Ovary (tissue), 9 donors: ENCODE measurements around the gene AP1B1. TPM values are rescaled to one million over a fixed set of nuclear protein-coding genes. Genes with fewer than 3 reads are reported as not detected.
A peak's percentile ranks its signal among the peaks of the same experiment; 100 is the strongest.

ENCODE experiments used
- DNase-seq, 5 donors: peaks; one replicate each; pipeline ENCODE4 v3.0.0-alpha.2; 2019 to 2020
- H3K27ac ChIP-seq, 2 donors: fragments of 200-600 bp; one replicate each; pipeline versions ENCODE4 v1.5.1 to v1.8.0; 2019 to 2022
- H3K27me3 ChIP-seq: fragments of 200-600 bp; one replicate; pipeline ENCODE4 v1.8.0; 2022
- H3K36me3 ChIP-seq: fragments of 200-600 bp; sonication (generic); one replicate; pipeline ENCODE4 v1.5.1; 2019
- H3K4me1 ChIP-seq: one replicate; pipeline ENCODE4 v1.8.1; 2013; ENCODE audit warnings: mild to moderate bottlenecking, moderate library complexity; ENCODE audit not compliant: insufficient read depth
- H3K4me3 ChIP-seq: fragments of 200-600 bp; sonication (generic); one replicate; pipeline ENCODE4 v1.5.1; 2017
- H3K9me3 ChIP-seq, 2 donors: fragments of 200-600 bp in 1 of 2; sonication (generic) in 1 of 2; one replicate each; pipeline versions ENCODE4 v1.5.1 to v1.8.1; 2013 to 2019; ENCODE audit warnings: mild to moderate bottlenecking in 1 of 2, moderate library complexity in 1 of 2
- EP300 ChIP-seq: sonication (generic); formaldehyde crosslinking; IDR thresholded peaks from one replicate; pipeline ENCODE4 v1.6.1; 2017; ENCODE audit warnings: antibody characterized with exemption
- POLR2A ChIP-seq: fragments of 450-650 bp; IDR thresholded peaks from one replicate; pipeline ENCODE4 v1.6.1; 2017; ENCODE audit warnings: antibody characterized with exemption, mild to moderate bottlenecking, moderate library complexity
- WGBS, 3 donors: extraction: QIAGEN DNeasy Blood & Tissue Kit in 1 of 3; methylation state at CpG; one replicate each; pipeline versions ENCODE4 v1.1.5 to v1.1.7; 2013 to 2017; 5-methylcytosine and 5-hydroxymethylcytosine counted together
- intact Hi-C, 4 donors: fragments of 100-400 bp; cut with DNase I; formaldehyde crosslinking; loops; one replicate each; pipeline versions ENCODE4 v1.11.0 to v1.15.1; 2022 to 2023
- polyA plus RNA-seq, 2 donors: library from polyadenylated mRNA; stranded (reverse); fragments of 200-250 nt in 1 of 2; fragments of 350-450 nt in 1 of 2; fragmentation: Illumina TruSeq in 1 of 2; extraction: RNeasy Lipid Tissue Mini Kit (QIAGEN cat#74804) in 1 of 2; gene quantifications; one replicate each; pipeline ENCODE4 v1.2.3, GENCODE V29; 2013 to 2014
- total RNA-seq, 7 donors: library from RNA; depleted of rRNA in 2 of 7; stranded (reverse); fragments of >200 nt in 2 of 7; fragmentation: NEBNext Ultra II Directional in 3 of 7; extraction: Animal tissue kit (Norgen Biotek cat#: 25700) in 3 of 7; gene quantifications; one replicate each; pipeline versions ENCODE4 v1.1.0 to v1.2.4, GENCODE V29; 2016 to 2023
- TF ChIP-seq, protein P1 (sequence below), 3 donors: fragments of 450-650 bp in 2 of 3; fragments of 200-600 bp in 1 of 3; IDR thresholded peaks; one replicate each; pipeline versions ENCODE4 v1.5.1 to v1.8.0; 2016 to 2022; ENCODE audit warnings: antibody characterized with exemption in 3 of 3, mild to moderate bottlenecking in 1 of 3
- donor health status: DM: no; HTN: no; CAD: no; lungs with moderate emphysema.
- donor health status: DM: no; HTN: no; CAD: no.
- donor health status: Bipolar disorder and iron deficiency.
- donor health status: DM: yes; HTN: yes; CAD: no.
- donor health status: DM: no; HTN: no; CAD: no.
- donor health status: DM: yes; HTN: yes; CAD: no.

Gene AP1B1
- total and polyA plus RNA-seq, 9 donors, result 17.7 to 54.0 (median 36.8) TPM

DNA sequence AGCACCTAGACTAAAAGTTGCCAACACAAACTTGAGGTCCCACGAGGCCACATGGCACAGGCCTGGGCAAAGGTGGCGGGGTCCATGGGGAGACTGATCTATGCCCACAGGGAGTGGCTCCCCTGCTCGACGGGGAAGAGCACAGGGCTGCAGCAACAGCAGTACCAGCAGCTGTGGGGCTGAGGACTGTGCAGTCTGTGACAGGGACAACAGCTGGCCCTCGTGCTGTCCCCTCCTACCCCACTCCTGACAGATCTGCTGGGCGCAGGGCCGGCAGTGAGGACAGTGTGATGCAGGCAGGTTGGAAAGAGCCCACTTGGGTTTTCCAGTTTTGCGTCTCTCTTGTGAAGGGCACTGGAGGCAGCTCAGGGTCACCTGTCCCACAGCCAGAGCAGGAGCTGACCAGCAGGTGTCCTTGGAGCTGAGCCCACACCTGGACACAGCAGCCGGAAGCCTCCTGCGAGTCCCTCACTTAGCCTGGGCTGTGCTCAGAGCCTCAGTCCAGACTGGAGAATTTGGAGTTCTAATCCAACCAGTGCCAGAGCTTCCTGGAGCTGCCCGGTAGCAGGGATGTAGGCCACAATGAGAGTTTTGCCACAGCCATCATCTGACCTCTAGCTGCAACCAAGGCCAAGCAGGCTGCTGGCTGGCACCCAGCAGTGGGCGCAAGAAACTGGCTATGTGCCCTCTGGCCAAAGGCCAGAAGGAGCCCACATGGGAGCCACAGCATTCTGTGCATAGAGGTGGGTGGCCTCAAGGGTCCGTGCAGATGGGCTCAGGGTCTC is 85.5 kb downstream of the AP1B1 start:
- DNase-seq, result peak in 3 of 5 donors; percentile 33 to 56 (median 52)
- no peak overlapping the region for H3K4me3 ChIP-seq
- TF ChIP-seq EP300, result no peak
- TF ChIP-seq, protein P1, sequence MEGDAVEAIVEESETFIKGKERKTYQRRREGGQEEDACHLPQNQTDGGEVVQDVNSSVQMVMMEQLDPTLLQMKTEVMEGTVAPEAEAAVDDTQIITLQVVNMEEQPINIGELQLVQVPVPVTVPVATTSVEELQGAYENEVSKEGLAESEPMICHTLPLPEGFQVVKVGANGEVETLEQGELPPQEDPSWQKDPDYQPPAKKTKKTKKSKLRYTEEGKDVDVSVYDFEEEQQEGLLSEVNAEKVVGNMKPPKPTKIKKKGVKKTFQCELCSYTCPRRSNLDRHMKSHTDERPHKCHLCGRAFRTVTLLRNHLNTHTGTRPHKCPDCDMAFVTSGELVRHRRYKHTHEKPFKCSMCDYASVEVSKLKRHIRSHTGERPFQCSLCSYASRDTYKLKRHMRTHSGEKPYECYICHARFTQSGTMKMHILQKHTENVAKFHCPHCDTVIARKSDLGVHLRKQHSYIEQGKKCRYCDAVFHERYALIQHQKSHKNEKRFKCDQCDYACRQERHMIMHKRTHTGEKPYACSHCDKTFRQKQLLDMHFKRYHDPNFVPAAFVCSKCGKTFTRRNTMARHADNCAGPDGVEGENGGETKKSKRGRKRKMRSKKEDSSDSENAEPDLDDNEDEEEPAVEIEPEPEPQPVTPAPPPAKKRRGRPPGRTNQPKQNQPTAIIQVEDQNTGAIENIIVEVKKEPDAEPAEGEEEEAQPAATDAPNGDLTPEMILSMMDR (IDR thresholded peaks at IDR 0.05), result no peak
- no peak for TF ChIP-seq POLR2A
- H3K27ac ChIP-seq, result peak overlapping the region in 1 of 2 donors; percentile 43
- H3K9me3 ChIP-seq, result no peaks in the 10 kb centered on the region
- WGBS, 3 donors, result 39 to 53% (median 53%) methylated on average over 13 of the region's 13 CpGs
- intact Hi-C loops, result no loop called here
- no peaks in the 10 kb centered on the region for H3K27me3 ChIP-seq
- H3K36me3 ChIP-seq, result no peaks in the 10 kb centered on the region
- H3K4me1 ChIP-seq, result peaks cover 8% of the 10 kb centered on the region

DNA sequence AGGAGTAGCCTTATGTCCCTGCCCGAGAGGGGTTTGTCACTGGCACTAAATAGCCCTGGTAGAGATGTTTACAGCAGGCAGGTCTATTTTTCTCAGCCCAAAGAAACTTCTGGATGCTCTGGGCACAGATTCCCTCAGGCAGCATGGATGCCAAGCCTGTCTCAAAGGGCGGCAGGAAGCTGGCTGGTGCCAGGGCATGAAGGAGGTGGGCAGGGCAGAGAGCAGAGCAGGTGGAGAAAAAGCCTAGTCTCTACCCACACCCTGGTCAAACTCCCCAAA is 86.0 kb downstream of the AP1B1 start:
- WGBS, 3 donors, result 49 to 91% (median 77%) methylated on average over 2 of the region's 2 CpGs
- DNase-seq, result peak in 1 of 5 donors; percentile 9
- intact Hi-C loops, result no loop called here
- Histone ChIP-seq H3K27ac (no peak overlapping the region), H3K27me3 (no peaks in the 10 kb centered on the region), H3K4me3 (no peak overlapping the region), H3K36me3 (no peaks in the 10 kb centered on the region), H3K4me1 (peaks cover 5% of the 10 kb centered on the region), H3K9me3 (no peaks in the 10 kb centered on the region)
- TF ChIP-seq EP300, result no peak
- TF ChIP-seq POLR2A, result no peak
- TF ChIP-seq, protein P1 (IDR thresholded peaks at IDR 0.05), result no peak

DNA sequence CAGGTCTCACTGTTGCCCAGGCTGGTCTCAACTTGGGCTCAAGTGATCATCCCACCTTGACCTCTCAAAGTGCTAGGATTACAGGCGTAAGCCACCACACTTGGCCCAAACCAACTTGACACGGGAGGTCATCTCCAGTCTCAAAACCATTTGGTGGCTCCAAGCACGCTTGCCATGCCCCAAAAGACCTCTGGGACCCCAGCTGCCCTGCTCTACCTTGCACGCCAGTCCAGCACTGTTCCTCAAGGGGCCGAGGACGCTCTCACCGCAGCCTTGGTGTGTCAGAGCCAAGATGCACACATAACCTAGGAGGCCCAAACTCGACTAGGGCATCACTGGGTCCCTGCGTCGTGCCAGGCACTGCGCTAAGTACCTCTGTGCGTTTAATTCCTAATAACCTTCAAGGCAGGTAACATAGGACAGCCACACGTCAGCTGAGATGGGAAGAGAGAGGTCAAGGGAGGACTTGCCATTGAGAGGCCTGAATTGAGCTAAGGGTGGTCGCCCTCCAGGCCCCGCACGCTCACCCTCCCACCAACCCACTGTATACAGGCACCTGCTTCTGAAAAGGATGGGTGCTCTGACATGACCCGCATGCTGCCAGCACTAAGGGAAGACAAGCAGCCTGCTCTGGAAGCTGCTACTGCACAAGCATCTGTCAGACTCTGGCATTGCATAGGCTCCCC is 86.5 kb downstream of the AP1B1 start:
- 83 to 85% (median 84%) methylated on average over 17 of the region's 17 CpGs for WGBS, 3 donors
- TF ChIP-seq EP300 (no peak), POLR2A (no peak)
- TF ChIP-seq, protein P1 (IDR thresholded peaks at IDR 0.05), result no peak
- no peak overlapping the region for H3K27ac ChIP-seq
- peaks cover 3% of the 10 kb centered on the region for H3K4me1 ChIP-seq
- intact Hi-C loops, result no loop called here
- no peaks in the 10 kb centered on the region for H3K36me3 ChIP-seq
- H3K9me3 ChIP-seq, result no peaks in the 10 kb centered on the region
- H3K27me3 ChIP-seq, result no peaks in the 10 kb centered on the region
- H3K4me3 ChIP-seq, result no peak overlapping the region
- peak in 2 of 5 donors; percentile 18 to 20 for DNase-seq

DNA sequence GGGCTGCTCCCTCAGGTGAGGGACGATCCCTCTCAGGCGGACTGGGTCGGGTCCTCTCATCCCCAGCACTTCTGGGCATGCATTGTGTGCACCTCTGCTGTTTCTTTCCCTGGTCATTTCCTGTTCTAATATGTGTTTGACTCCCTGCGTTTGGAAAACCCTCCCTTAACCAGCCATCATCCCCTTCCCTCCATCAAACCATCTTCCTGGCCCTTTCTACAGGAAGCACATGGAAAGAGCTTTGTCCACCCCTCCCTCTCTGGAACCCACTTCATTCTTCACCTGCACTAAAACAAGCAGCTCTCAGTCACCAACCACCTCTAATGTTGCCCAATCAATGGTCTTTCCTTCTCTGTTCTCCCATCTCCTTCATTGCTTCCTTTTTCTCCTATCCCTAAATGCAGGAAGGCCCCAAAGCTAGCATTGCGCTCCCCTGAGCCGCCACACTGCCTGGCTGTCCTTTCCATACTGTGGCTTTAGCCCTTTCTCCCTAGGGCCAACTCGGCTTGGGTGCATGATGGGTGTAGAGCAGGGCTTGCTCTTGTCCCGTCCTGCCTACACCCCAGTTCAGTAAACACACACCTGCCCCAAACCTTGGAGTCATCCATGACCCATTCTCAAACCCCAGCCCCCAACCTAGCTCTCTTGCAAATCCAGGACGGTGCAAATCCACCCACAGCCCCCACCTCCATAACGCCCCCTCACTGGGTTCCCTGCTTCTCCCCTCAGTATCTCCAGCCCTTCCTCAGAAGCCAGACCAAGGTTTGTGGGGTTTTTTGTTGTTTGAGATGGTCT is 87.4 kb downstream of the AP1B1 start:
- TF ChIP-seq EP300 (no peak), POLR2A (no peak)
- TF ChIP-seq, protein P1 (IDR thresholded peaks at IDR 0.05), result no peak
- no peaks in the 10 kb centered on the region for H3K9me3 ChIP-seq
- H3K27me3 ChIP-seq, result no peaks in the 10 kb centered on the region
- peaks cover 3% of the 10 kb centered on the region for H3K4me1 ChIP-seq
- DNase-seq, result peak in 2 of 5 donors; percentile 15 to 20
- intact Hi-C loops, result no loop called here
- WGBS, 3 donors, result 60 to 65% (median 62%) methylated on average over 10 of the region's 10 CpGs
- no peak overlapping the region for H3K4me3 ChIP-seq
- no peaks in the 10 kb centered on the region for H3K36me3 ChIP-seq
- H3K27ac ChIP-seq, result no peak overlapping the region
